Astrocyte (in vitro differentiated cells and primary cell): ENCODE results near the gene MAFB. TPM values are rescaled to one million over a fixed set of nuclear protein-coding genes. Genes with fewer than 3 reads are reported as not detected.

Experiments used
- DNase-seq: peaks from one replicate; pipeline ENCODE4 v3.0.0-alpha.2; 2010; ENCODE audit warnings: low read depth
- FAIRE-seq: peaks from 2 replicates; lab custom pipeline; 2011; peaks lifted over from hg19 to GRCh38; lab: Jason Lieb, UNC
- H2AFZ ChIP-seq: 2 replicates; pipeline ENCODE4 v1.6.0; 2012; ENCODE audit warnings: low read depth, low read length, inconsistent platforms
- H3K27ac ChIP-seq: 2 replicates; pipeline ENCODE4 v1.5.1; 2011; ENCODE audit warnings: low read depth, low read length, inconsistent platforms
- H3K27me3 ChIP-seq: 2 replicates; pipeline ENCODE4 v1.6.0; 2011; ENCODE audit warnings: low read length, inconsistent platforms; ENCODE audit not compliant: insufficient read depth
- H3K36me3 ChIP-seq: 2 replicates; pipeline ENCODE4 v1.5.1; 2011; ENCODE audit warnings: low read length, inconsistent platforms; ENCODE audit not compliant: insufficient read depth
- H3K4me1 ChIP-seq: 2 replicates; pipeline ENCODE4 v1.5.1; 2011; ENCODE audit warnings: low read length, inconsistent platforms; ENCODE audit not compliant: insufficient read depth
- H3K4me2 ChIP-seq: 2 replicates; pipeline ENCODE4 v1.6.0; 2012; ENCODE audit warnings: low read length, inconsistent platforms
- H3K4me3 ChIP-seq: 2 replicates; pipeline ENCODE4 v1.5.1; 2011; ENCODE audit warnings: low read depth, mild to moderate bottlenecking, low read length, inconsistent platforms; ENCODE audit not compliant: insufficient read depth
- H3K79me2 ChIP-seq: 2 replicates; pipeline ENCODE4 v1.6.0; 2012; ENCODE audit warnings: mild to moderate bottlenecking, low read length, inconsistent platforms; ENCODE audit not compliant: insufficient read depth
- H3K9ac ChIP-seq: 2 replicates; pipeline ENCODE4 v1.6.0; 2012; ENCODE audit warnings: mild to moderate bottlenecking, low read length, inconsistent platforms
- H3K9me3 ChIP-seq: 2 replicates; pipeline ENCODE4 v1.5.1; 2012; ENCODE audit warnings: low read depth, mild to moderate bottlenecking, low read length, inconsistent platforms; ENCODE audit not compliant: insufficient read depth
- H4K20me1 ChIP-seq: 2 replicates; pipeline ENCODE4 v1.6.0; 2012; ENCODE audit warnings: low read length, inconsistent platforms; ENCODE audit not compliant: insufficient read depth
- H3K27ac Mint-ChIP-seq: one replicate; pipeline ENCODE4 v1.8.0; 2021; ENCODE audit warnings: mild to moderate bottlenecking, mixed read lengths; ENCODE audit not compliant: unreplicated experiment
- H3K27me3 Mint-ChIP-seq: one replicate; pipeline ENCODE4 v1.8.0; 2021; ENCODE audit warnings: low read depth, mixed read lengths; ENCODE audit not compliant: unreplicated experiment
- H3K36me3 Mint-ChIP-seq: one replicate; pipeline ENCODE4 v1.8.0; 2021; ENCODE audit warnings: low read depth, mixed read lengths; ENCODE audit not compliant: unreplicated experiment
- H3K4me1 Mint-ChIP-seq: one replicate; pipeline ENCODE4 v1.8.0; 2021; ENCODE audit warnings: low read depth, mixed read lengths; ENCODE audit not compliant: unreplicated experiment
- H3K4me3 Mint-ChIP-seq: one replicate; pipeline ENCODE4 v1.8.0; 2021; ENCODE audit warnings: mild to moderate bottlenecking, moderate library complexity, mixed read lengths; ENCODE audit not compliant: unreplicated experiment
- H3K9me3 Mint-ChIP-seq: one replicate; pipeline ENCODE4 v1.8.0; 2021; ENCODE audit warnings: mild to moderate bottlenecking, mixed read lengths; ENCODE audit not compliant: unreplicated experiment
- CTCF ChIP-seq: IDR thresholded peaks from 2 replicates; pipeline ENCODE4 v1.5.1; 2011; ENCODE audit warnings: low read depth, mild to moderate bottlenecking, inconsistent platforms, low read length, moderate library complexity; ENCODE audit not compliant: insufficient read depth
- EZH2 ChIP-seq: IDR thresholded peaks from 2 replicates; pipeline ENCODE4 v1.6.1; 2012; ENCODE audit warnings: mild to moderate bottlenecking, low read length, inconsistent platforms; ENCODE audit not compliant: insufficient read depth
- total RNA-seq: library from RNA; stranded (reverse); gene quantifications from 2 replicates; pipeline ENCODE4 v1.2.1, GENCODE V29; 2021

The MAFB gene
- total RNA-seq, 1 donor from 2014 or later: 2.9 TPM

DNA sequence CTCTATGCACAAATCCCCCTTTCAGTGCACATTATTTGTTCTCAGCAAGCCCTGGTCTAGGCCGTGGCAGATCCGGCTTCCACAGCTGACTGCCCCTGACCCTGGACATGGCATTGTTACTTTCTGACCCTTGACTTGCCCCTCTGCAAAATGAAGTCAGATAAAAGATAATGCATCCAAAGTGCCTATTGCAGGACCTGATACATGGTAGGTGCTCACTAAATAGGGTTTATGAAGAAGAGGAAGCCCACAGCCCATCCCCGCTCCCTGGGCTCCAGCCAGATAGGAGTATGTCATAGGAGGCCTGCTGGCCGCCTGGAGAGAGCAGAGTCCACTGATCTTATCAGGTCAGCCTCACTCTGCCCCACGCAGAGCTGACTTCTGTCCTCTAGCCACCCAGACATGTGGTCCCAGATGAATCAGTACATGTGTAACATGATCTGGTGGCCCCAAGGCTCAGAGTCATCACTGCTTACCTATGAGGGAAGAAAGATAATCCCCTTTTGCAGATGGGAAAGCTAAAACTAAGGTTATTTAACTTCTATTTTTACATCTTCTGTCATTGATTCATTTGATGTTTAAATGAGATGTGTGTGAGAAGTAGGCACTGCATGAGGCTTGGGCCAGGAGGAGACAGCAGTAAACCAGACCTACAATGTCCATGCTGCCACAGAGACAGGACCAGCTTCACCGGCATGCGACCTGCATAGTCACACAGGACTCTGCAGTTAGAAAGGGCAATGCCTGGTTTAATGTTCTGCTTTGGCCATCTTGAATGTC is 20.4 kb downstream of the MAFB start:
- Histone ChIP-seq H2AFZ (no peak overlapping the region), H4K20me1 (no peaks in the 10 kb centered on the region), H3K9ac (no peak overlapping the region), H3K9me3 (no peaks in the 10 kb centered on the region), H3K4me2 (no peak overlapping the region), H3K27ac (no peak overlapping the region), H3K36me3 (no peaks in the 10 kb centered on the region), H3K79me2 (no peaks in the 10 kb centered on the region), H3K4me1 (no peaks in the 10 kb centered on the region), H3K4me3 (no peak overlapping the region), H3K27me3 (no peaks in the 10 kb centered on the region)
- Mint-ChIP-seq H3K27ac (no peak overlapping the region), H3K4me1 (no peaks in the 10 kb centered on the region), H3K4me3 (no peak overlapping the region), H3K9me3 (peaks cover 6% of the 10 kb centered on the region), H3K36me3 (peaks cover 1% of the 10 kb centered on the region), H3K27me3 (peaks cover 37% of the 10 kb centered on the region)
- DNase-seq (no peak), FAIRE-seq (no peak)
- TF ChIP-seq CTCF: no peak
- no peak for TF ChIP-seq EZH2

DNA sequence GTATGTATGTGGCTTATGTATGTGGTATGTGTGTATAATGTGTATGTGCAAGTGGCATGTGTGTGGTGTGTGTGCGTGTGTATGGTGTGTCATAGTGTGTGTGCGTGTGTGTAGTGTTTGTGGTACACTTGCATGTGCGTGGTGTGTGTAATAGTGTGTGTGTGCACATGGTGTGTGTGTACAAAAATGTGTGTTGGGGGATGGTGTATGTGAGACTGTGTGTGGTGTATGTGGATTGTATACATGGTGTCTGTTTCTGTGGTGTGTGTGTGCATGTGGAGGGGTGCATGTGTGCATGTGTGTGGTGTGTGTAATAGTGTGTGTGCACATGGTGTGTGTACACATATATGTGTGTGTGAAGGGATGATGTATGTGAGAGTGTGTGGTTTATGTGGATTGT is 21.5 kb downstream of the MAFB start:
- no peak overlapping the region for H3K27ac ChIP-seq
- Mint-ChIP-seq H3K9me3 (peaks cover 6% of the 10 kb centered on the region), H3K27ac (no peak overlapping the region), H3K4me1 (no peaks in the 10 kb centered on the region), H3K4me3 (no peak overlapping the region), H3K27me3 (peaks cover 37% of the 10 kb centered on the region), H3K36me3 (peaks cover 1% of the 10 kb centered on the region)
- TF ChIP-seq CTCF: no peak
- no peak for TF ChIP-seq EZH2
- no peak overlapping the region for H2AFZ ChIP-seq
- H3K27me3 ChIP-seq: no peaks in the 10 kb centered on the region
- H3K9ac ChIP-seq: no peak overlapping the region
- H3K4me1 ChIP-seq: no peaks in the 10 kb centered on the region
- FAIRE-seq (no peak), DNase-seq (no peak)
- no peak overlapping the region for H3K4me2 ChIP-seq
- H3K36me3 ChIP-seq: no peaks in the 10 kb centered on the region
- H3K79me2 ChIP-seq: no peaks in the 10 kb centered on the region
- H3K9me3 ChIP-seq: no peaks in the 10 kb centered on the region
- H3K4me3 ChIP-seq: no peak overlapping the region
- no peaks in the 10 kb centered on the region for H4K20me1 ChIP-seq

DNA sequence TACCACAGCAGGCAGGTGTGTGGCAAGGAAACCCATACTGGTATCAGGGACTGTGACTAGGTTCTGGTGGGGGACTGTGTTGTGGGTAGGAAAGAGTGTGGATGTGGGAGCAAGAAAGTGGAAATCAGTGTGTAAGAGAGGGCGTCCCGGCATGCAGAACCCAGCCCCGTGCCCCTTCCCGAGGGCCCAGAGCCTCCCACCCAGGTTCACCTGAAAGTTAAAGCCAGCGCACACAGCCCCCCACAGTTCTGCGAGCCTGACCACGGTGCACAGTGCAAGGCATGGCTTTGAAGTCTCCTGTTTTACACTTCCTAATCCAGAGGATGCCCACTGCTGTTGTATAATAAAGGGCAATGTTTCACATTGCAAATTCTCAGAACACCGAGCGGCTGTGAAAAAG is 22.7 kb downstream of the MAFB start:
- H3K27ac Mint-ChIP-seq: no peak overlapping the region
- H3K79me2 ChIP-seq: no peaks in the 10 kb centered on the region
- no peak overlapping the region for H3K4me3 Mint-ChIP-seq
- peaks cover 6% of the 10 kb centered on the region for H3K9me3 Mint-ChIP-seq
- DNase-seq (no peak), FAIRE-seq (no peak)
- no peak overlapping the region for H3K9ac ChIP-seq
- no peak overlapping the region for H3K4me3 ChIP-seq
- no peaks in the 10 kb centered on the region for H3K4me1 ChIP-seq
- no peak overlapping the region for H3K4me2 ChIP-seq
- peaks cover 1% of the 10 kb centered on the region for H3K36me3 Mint-ChIP-seq
- H4K20me1 ChIP-seq: no peaks in the 10 kb centered on the region
- TF ChIP-seq CTCF (no peak), EZH2 (no peak)
- no peaks in the 10 kb centered on the region for H3K27me3 ChIP-seq
- no peaks in the 10 kb centered on the region for H3K4me1 Mint-ChIP-seq
- H3K9me3 ChIP-seq: no peaks in the 10 kb centered on the region
- H3K27ac ChIP-seq: no peak overlapping the region
- no peaks in the 10 kb centered on the region for H3K36me3 ChIP-seq
- H3K27me3 Mint-ChIP-seq: peaks cover 30% of the 10 kb centered on the region
- no peak overlapping the region for H2AFZ ChIP-seq
